Smooth muscle cell of the brain vasculature (primary cell): ENCODE data around the gene ST6GAL1.
"Not testable (repeated sequence)": the region's sequence is repeated elsewhere in the genome, so short reads cannot be mapped to it uniquely, and the experiment has no call there.

ENCODE experiments used
- DNase-seq: peaks from one replicate; pipeline ENCODE4 v3.0.0-alpha.2; 2012; ENCODE audit warnings: low read depth, low spot score

Gene ST6GAL1

GRCh38 chr3:187044867-187045552 is 114.7 kb downstream of the ST6GAL1 start:
- DNase-seq: no peak

- DNase-seq: no peak
Measured at GRCh38 chr3:187046033-187046432, 115.7 kb downstream of the ST6GAL1 start.

- no peak for DNase-seq
Measured at GRCh38 chr3:187049462-187050101, 119.3 kb downstream of the ST6GAL1 start.

- no peak for DNase-seq
Measured at GRCh38 chr3:187051066-187051465, 120.7 kb downstream of the ST6GAL1 start.

GRCh38 chr3:187051724-187052366 is 121.5 kb downstream of the ST6GAL1 start:
- no peak for DNase-seq

GRCh38 chr3:187052427-187052826 is 122.1 kb downstream of the ST6GAL1 start:
- not testable (repeated sequence) for DNase-seq

GRCh38 chr3:187054433-187054832 is 124.1 kb downstream of the ST6GAL1 start:
- DNase-seq: not testable (repeated sequence)

- DNase-seq: not testable (repeated sequence)
Measured at GRCh38 chr3:187057803-187058202, 127.5 kb downstream of the ST6GAL1 start.

- DNase-seq: no peak
Measured at GRCh38 chr3:187061748-187062147, 131.4 kb downstream of the ST6GAL1 start.

GRCh38 chr3:187062526-187063177 is 132.3 kb downstream of the ST6GAL1 start:
- DNase-seq: no peak

- no peak for DNase-seq
Measured at GRCh38 chr3:187063286-187064121, 133.2 kb downstream of the ST6GAL1 start.

- no peak for DNase-seq
Measured at GRCh38 chr3:187064210-187065115, 134.1 kb downstream of the ST6GAL1 start.

GRCh38 chr3:187066228-187066995 is 136.1 kb downstream of the ST6GAL1 start:
- DNase-seq: peak; percentile 13

- no peak for DNase-seq
Measured at GRCh38 chr3:187068787-187069186, 138.5 kb downstream of the ST6GAL1 start.

GRCh38 chr3:187069857-187070516 is 139.7 kb downstream of the ST6GAL1 start:
- DNase-seq: no peak

- DNase-seq: no peak
Measured at GRCh38 chr3:187072102-187072501, 141.8 kb downstream of the ST6GAL1 start.

GRCh38 chr3:187072511-187072910 is 142.2 kb downstream of the ST6GAL1 start:
- DNase-seq: no peak

- DNase-seq: no peak
Measured at GRCh38 chr3:187073581-187074098, 143.3 kb downstream of the ST6GAL1 start.

- DNase-seq: no peak
Measured at GRCh38 chr3:187074846-187075245, 144.5 kb downstream of the ST6GAL1 start.
